HepG2 (cell line): Measurements from ENCODE around the gene TMEFF2. TPM values are rescaled to one million over a fixed set of nuclear protein-coding genes. Genes with fewer than 3 reads are reported as not detected.

Experiments
- ATAC-seq: fragments of 200-7000 bp; cut with Tn5 transposase; 3 replicates; pipeline ENCODE4 v1.9.1; 2020; ENCODE audit warnings: mild to moderate bottlenecking, moderate library complexity
- BruUV-seq: library from RNA; stranded (reverse); fragments of 400-500 nt; replicated peaks from 2 replicates; lab custom pipeline; 2021; lab: Mats Ljungman, UMichigan
- CTCF ChIA-PET: fragments of 300-600 bp; formaldehyde crosslinking; extraction: SDS; loops from one replicate; lab custom pipeline; 2021; ENCODE audit warnings: low total read pairs, inconsistent platforms, low intra/inter-chr PET ratio; lab: Yijun Ruan, JAX
- POLR2A ChIA-PET: fragments of 350-600 bp; sonication (Branson Sonifier 250); formaldehyde crosslinking; loops from one replicate; lab custom pipeline; 2020; ENCODE audit warnings: antibody characterized with exemption, inconsistent platforms; lab: Yijun Ruan, JAX
- DNase-seq: peaks from one replicate; pipeline ENCODE4 v3.0.0-alpha.2; 2015; ENCODE audit warnings: low spot score
- FAIRE-seq: peaks from 3 replicates; lab custom pipeline; 2011; peaks lifted over from hg19 to GRCh38; lab: Jason Lieb, UNC
- H2AFZ ChIP-seq: one replicate; pipeline ENCODE4 v1.6.1; 2011; ENCODE audit warnings: low read length, inconsistent platforms
- H3K27ac ChIP-seq: fragments of 300-600 bp; 3 replicates; pipeline ENCODE4 v1.8.0; 2011; ENCODE audit warnings: mixed run types, mild to moderate bottlenecking, mixed read lengths, low read length, inconsistent platforms; ENCODE audit not compliant: insufficient read depth; ENCODE audit errors: extremely low read length
- H3K27me3 ChIP-seq, 2 experiments: fragments of 200-600 bp in 1 of 2; 2 replicates in 1 of 2; 3 replicates in 1 of 2; pipeline versions ENCODE4 v1.6.0 to v1.8.0; 2011; ENCODE audit warnings: low read length in 2 of 2, mild to moderate bottlenecking in 2 of 2, moderate library complexity in 2 of 2, inconsistent platforms in 1 of 2; ENCODE audit not compliant: insufficient read depth in 2 of 2, control insufficient read depth in 1 of 2
- H3K36me3 ChIP-seq, 2 experiments: fragments of 200-600 bp in 1 of 2; replicated peaks in 1 of 2; 2 replicates in 1 of 2; 3 replicates in 1 of 2; pipeline versions ENCODE4 v1.5.1 to v1.8.0; 2011; ENCODE audit warnings: low read length in 2 of 2, inconsistent platforms in 1 of 2; ENCODE audit not compliant: insufficient read depth in 2 of 2, control insufficient read depth in 1 of 2
- H3K4me1 ChIP-seq: 2 replicates; pipeline ENCODE4 v1.5.1; 2012; ENCODE audit warnings: low read length, inconsistent platforms; ENCODE audit not compliant: insufficient read depth
- H3K4me2 ChIP-seq: 2 replicates; pipeline ENCODE4 v1.6.0; 2011; ENCODE audit warnings: low read depth, low read length, inconsistent platforms
- H3K4me3 ChIP-seq, 3 experiments: fragments of 200-600 bp in 1 of 3; sonication (generic), shearing (Covaris generic) in 1 of 3; replicated peaks in 1 of 3; 2 replicates each; pipeline ENCODE4 v1.5.1; 2011 to 2016; ENCODE audit warnings: low read length in 3 of 3, inconsistent platforms in 2 of 3, low read depth in 2 of 3, mild to moderate bottlenecking in 2 of 3, control low read depth in 1 of 3, mixed read lengths in 1 of 3; ENCODE audit not compliant: insufficient read depth in 1 of 3
- H3K79me2 ChIP-seq: one replicate; pipeline ENCODE4 v1.6.1; 2011; ENCODE audit warnings: low read length, inconsistent platforms; ENCODE audit not compliant: insufficient read depth
- H3K9ac ChIP-seq: 2 replicates; pipeline ENCODE4 v1.6.0; 2011; ENCODE audit warnings: mild to moderate bottlenecking, low read depth, low read length, inconsistent platforms; ENCODE audit not compliant: insufficient read depth
- H3K9me3 ChIP-seq: 2 replicates; pipeline ENCODE4 v1.5.1; 2012; ENCODE audit warnings: mild to moderate bottlenecking, low read length
- H4K20me1 ChIP-seq: 2 replicates; pipeline ENCODE4 v1.6.0; 2011; ENCODE audit warnings: inconsistent platforms, mild to moderate bottlenecking, low read length, moderate library complexity; ENCODE audit not compliant: insufficient read depth
- BRF2 ChIP-seq: sonication (generic); formaldehyde crosslinking; IDR thresholded peaks from 2 replicates; pipeline ENCODE4 v1.8.1; 2022; ENCODE audit warnings: mild to moderate bottlenecking, missing genetic modification reagents
- CBFB ChIP-seq: sonication (generic); formaldehyde crosslinking; IDR thresholded peaks from 2 replicates; pipeline ENCODE4 v1.4.0; 2020; ENCODE audit warnings: missing genetic modification reagents
- ETV6 ChIP-seq: sonication (generic); formaldehyde crosslinking; conservative IDR thresholded peaks from 2 replicates; pipeline ENCODE4 v1.4.0; 2020; ENCODE audit warnings: missing genetic modification reagents
- MLLT10 ChIP-seq: sonication (generic); formaldehyde crosslinking; IDR thresholded peaks from 2 replicates; pipeline ENCODE4 v1.4.0; 2020; ENCODE audit warnings: missing genetic modification reagents
- PHF8 ChIP-seq: sonication (generic); formaldehyde crosslinking; IDR thresholded peaks from 2 replicates; pipeline ENCODE4 v1.5.0; 2020; ENCODE audit warnings: missing genetic modification reagents
- ZBTB3 ChIP-seq: sonication (generic); formaldehyde crosslinking; IDR thresholded peaks from 2 replicates; pipeline ENCODE4 v1.4.0; 2020; ENCODE audit warnings: low read depth, mild to moderate bottlenecking, moderate library complexity, missing genetic modification reagents, borderline replicate concordance
- whole genome bisulfite sequencing: methylation state at CpG from one replicate; pipeline ENCODE4 v1.1.6; 2017; ENCODE audit warnings: low lambda C conversion rate; 5-methylcytosine and 5-hydroxymethylcytosine counted together
- in situ Hi-C: cut with HindIII; loops from 2 replicates; pipeline ENCODE4 v1.10.0; 2017; ENCODE audit warnings: low pct_unique_long_range_greater_than_20kb; ENCODE audit not compliant: extremely low pct_ligation_motif_present
- intact Hi-C: fragments of 100-400 bp; cut with micrococcal nuclease; formaldehyde crosslinking; loops from one replicate; pipeline ENCODE4 v1.10.0; 2022; ENCODE audit not compliant: unreplicated experiment
- polyA plus RNA-seq, 8 experiments: library from polyadenylated mRNA; depleted of rRNA in 3 of 8; stranded (reverse) in 7 of 8; unstranded in 1 of 8; fragments of >200 nt; fragmentation: Illumina TruSeq in 4 of 8; extraction: Trizol in 4 of 8; gene quantifications; 2 replicates each; pipeline versions ENCODE4 v1.2.1 to v1.2.3, GENCODE V29; 2011 to 2016; ENCODE audit warnings: low read depth in 4 of 8, missing spikeins in 1 of 8, mixed read lengths in 1 of 8; ENCODE audit not compliant: insufficient read depth in 1 of 8
- total RNA-seq, 5 experiments: library from RNA; depleted of rRNA; stranded (reverse); fragments of >200 nt; fragmentation: Illumina TruSeq; extraction: Trizol; gene quantifications; 2 replicates each; pipeline ENCODE4 v1.2.3, GENCODE V29; 2016; ENCODE audit warnings: low read depth in 1 of 5
- TF ChIP-seq, protein P1 (sequence below): IDR thresholded peaks from 2 replicates; pipeline ENCODE4 v1.4.0; 2020; ENCODE audit warnings: mild to moderate bottlenecking, missing genetic modification reagents

TMEFF2 gene
- total and polyA plus RNA-seq, 2 of the 13 experiments (the other 11 are each of a cell fraction or from before 2014, with no cell fraction given) = not detected

- H2AFZ ChIP-seq = no peak overlapping the region
- POLR2A ChIA-PET = no interaction called here
- ATAC-seq = no peak
- BruUV-seq = no TSS peak
- H3K79me2 ChIP-seq = no peaks in the 10 kb centered on the region
- H3K27ac ChIP-seq = no peak overlapping the region
- H3K4me3 ChIP-seq = no peak overlapping the region
- H3K36me3 ChIP-seq = no peaks in the 10 kb centered on the region
- H3K4me1 ChIP-seq = no peaks in the 10 kb centered on the region
- TF ChIP-seq CBFB (CRISPR knock-in tag) (no peak), MLLT10 (CRISPR knock-in tag) (no peak), BRF2 (CRISPR knock-in tag) (no peak), ZBTB3 (CRISPR knock-in tag) (no peak), PHF8 (no peak), ETV6 (CRISPR knock-in tag) (no peak)
- TF ChIP-seq, protein P1, sequence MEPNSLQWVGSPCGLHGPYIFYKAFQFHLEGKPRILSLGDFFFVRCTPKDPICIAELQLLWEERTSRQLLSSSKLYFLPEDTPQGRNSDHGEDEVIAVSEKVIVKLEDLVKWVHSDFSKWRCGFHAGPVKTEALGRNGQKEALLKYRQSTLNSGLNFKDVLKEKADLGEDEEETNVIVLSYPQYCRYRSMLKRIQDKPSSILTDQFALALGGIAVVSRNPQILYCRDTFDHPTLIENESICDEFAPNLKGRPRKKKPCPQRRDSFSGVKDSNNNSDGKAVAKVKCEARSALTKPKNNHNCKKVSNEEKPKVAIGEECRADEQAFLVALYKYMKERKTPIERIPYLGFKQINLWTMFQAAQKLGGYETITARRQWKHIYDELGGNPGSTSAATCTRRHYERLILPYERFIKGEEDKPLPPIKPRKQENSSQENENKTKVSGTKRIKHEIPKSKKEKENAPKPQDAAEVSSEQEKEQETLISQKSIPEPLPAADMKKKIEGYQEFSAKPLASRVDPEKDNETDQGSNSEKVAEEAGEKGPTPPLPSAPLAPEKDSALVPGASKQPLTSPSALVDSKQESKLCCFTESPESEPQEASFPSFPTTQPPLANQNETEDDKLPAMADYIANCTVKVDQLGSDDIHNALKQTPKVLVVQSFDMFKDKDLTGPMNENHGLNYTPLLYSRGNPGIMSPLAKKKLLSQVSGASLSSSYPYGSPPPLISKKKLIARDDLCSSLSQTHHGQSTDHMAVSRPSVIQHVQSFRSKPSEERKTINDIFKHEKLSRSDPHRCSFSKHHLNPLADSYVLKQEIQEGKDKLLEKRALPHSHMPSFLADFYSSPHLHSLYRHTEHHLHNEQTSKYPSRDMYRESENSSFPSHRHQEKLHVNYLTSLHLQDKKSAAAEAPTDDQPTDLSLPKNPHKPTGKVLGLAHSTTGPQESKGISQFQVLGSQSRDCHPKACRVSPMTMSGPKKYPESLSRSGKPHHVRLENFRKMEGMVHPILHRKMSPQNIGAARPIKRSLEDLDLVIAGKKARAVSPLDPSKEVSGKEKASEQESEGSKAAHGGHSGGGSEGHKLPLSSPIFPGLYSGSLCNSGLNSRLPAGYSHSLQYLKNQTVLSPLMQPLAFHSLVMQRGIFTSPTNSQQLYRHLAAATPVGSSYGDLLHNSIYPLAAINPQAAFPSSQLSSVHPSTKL = no peak
- TF ChIP-seq, all 625 proteins: peak for 0
- intact Hi-C loops (no loop called here), in situ Hi-C loops (no loop called here)
- H3K9me3 ChIP-seq = no peaks in the 10 kb centered on the region
- CTCF ChIA-PET = no interaction called here
- FAIRE-seq (no peak), DNase-seq (no peak)
- no peak overlapping the region for H3K4me2 ChIP-seq
- H3K27me3 ChIP-seq = no peaks in the 10 kb centered on the region
- no peak overlapping the region for H3K9ac ChIP-seq
- no peaks in the 10 kb centered on the region for H4K20me1 ChIP-seq
- WGBS = 53% methylated on average over 2 of the region's 2 CpGs
Measured at GRCh38 chr2:192059266-192059665, 135.5 kb downstream of the TMEFF2 start.
